GM12874 (cell line): ENCODE results near the gene TNS3.

Experiments used
- TF ChIP-seq, protein P1 (sequence below): IDR thresholded peaks from 2 replicates; pipeline ENCODE4 v1.5.1; 2011; ENCODE audit warnings: low read depth, mild to moderate bottlenecking, control low read depth, low read length, moderate library complexity; ENCODE audit not compliant: insufficient read depth

TNS3 gene

GRCh38 chr7:47311891-47312290 is 270.0 kb downstream of the TNS3 start:
- TF ChIP-seq, protein P1, sequence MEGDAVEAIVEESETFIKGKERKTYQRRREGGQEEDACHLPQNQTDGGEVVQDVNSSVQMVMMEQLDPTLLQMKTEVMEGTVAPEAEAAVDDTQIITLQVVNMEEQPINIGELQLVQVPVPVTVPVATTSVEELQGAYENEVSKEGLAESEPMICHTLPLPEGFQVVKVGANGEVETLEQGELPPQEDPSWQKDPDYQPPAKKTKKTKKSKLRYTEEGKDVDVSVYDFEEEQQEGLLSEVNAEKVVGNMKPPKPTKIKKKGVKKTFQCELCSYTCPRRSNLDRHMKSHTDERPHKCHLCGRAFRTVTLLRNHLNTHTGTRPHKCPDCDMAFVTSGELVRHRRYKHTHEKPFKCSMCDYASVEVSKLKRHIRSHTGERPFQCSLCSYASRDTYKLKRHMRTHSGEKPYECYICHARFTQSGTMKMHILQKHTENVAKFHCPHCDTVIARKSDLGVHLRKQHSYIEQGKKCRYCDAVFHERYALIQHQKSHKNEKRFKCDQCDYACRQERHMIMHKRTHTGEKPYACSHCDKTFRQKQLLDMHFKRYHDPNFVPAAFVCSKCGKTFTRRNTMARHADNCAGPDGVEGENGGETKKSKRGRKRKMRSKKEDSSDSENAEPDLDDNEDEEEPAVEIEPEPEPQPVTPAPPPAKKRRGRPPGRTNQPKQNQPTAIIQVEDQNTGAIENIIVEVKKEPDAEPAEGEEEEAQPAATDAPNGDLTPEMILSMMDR = no peak

DNA sequence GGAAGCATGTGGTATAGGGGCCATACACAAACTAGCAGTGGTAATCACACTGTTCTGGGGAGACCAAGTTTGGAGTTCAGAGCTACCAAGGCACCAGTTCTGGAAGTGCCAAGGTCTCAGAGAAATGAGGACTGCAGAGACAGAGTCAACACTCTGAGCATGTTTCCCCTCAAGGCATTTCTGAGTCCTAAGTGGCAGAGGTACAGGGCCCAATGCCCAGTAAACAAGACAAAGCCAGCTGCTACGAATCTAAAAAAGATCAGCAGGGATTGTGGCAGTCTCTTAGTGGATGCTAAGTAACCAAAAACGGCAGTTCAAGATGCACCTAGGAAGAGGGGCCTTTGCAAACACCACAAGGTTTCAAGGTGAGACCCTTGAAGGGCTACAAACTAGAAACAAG is 271.9 kb downstream of the TNS3 start:
- TF ChIP-seq, protein P1 = no peak

- TF ChIP-seq, protein P1 = no peak
Observed at GRCh38 chr7:47308808-47309207, 273.1 kb downstream of the TNS3 start.

DNA sequence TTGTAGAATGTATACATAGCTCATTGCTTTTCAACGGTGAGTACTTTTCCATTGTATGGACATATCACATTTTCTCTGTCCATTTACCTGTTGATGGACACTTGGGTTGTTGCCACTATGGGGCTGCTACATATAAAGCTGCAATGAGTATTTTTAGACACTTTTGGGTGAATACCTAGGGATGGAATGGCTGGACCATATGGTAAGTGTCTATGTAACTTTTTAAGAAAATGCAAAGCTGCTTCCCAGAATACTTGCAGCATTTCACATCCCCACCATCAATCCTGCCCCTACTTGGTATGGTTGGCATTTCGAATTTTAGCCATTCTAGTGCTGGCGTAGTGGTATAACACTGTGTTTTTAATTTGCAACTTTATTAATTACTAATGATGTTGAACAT is 274.6 kb downstream of the TNS3 start:
- TF ChIP-seq, protein P1 = no peak

GRCh38 chr7:47304727-47305719 is 276.9 kb downstream of the TNS3 start:
- TF ChIP-seq, protein P1 = no peak

GRCh38 chr7:47303695-47304453 is 278.0 kb downstream of the TNS3 start:
- TF ChIP-seq, protein P1 = no peak

GRCh38 chr7:47303014-47303694 is 278.8 kb downstream of the TNS3 start:
- TF ChIP-seq, protein P1 = no peak
